IPS DF 19.7 (cell line): ENCODE measurements around the gene CGGBP1.
"Not testable (repeated sequence)": the region's sequence is repeated elsewhere in the genome, so short reads cannot be mapped to it uniquely, and the experiment has no call there.

Experiments used
- DNase-seq: peaks from one replicate; pipeline ENCODE4 v3.0.0-alpha.2; 2013; ENCODE audit warnings: low read depth, low spot score

CGGBP1 gene

DNA sequence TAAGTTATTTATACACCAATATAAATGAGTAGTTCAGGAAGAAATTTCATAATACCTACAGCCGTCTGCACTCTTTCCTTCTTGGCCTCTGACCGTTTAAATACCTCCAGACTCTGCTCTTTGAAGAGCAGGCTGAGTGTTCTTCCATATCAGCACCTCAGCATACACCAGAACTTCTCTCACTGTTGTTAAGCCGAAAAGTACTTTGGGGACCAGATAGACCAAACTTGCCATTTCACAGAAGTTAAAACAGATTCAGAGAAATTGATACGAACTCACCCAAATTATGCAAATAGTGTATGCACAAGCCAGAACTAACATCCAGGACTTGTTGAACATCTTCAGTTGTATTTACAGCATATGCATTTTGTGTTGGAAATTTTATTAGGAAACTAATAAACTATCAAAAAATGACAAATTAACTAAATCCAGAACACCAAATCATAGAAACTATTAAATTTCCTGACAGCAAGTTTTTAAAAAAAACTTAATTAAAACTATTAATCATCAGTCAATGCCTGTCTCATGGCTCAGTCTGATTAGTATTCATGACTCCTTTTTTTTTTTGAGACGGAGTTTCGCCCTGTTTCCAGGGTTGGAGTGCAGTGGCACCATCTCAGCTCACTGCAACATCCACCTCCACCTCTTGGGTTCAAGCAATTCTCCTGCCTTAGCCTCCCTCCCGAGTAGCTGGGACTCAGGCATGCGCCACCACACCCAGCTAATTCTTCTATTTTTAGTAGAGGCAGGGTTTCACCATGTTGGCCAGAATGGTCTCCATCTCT, 24.1 kb downstream of the CGGBP1 start:
- DNase-seq: no peak

DNA sequence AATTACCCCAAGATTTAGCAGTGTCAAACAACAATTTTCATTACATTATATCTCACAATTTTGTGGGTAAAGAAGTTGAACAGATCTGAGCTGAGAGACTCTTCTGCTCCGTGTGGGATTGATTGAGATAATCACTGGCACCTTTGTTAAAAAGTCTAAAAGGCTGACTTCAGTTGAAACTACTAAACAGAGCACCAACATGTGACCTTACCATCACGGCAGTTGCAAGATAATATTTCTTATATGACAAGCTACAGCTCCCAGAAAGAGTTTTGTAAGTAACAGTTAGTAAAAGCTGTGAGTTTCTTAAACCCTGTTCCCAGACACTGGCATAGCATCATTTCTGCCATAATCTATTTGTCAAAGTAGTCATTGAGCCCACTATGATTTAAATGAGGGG, 25.0 kb downstream of the CGGBP1 start:
- no peak for DNase-seq

DNA sequence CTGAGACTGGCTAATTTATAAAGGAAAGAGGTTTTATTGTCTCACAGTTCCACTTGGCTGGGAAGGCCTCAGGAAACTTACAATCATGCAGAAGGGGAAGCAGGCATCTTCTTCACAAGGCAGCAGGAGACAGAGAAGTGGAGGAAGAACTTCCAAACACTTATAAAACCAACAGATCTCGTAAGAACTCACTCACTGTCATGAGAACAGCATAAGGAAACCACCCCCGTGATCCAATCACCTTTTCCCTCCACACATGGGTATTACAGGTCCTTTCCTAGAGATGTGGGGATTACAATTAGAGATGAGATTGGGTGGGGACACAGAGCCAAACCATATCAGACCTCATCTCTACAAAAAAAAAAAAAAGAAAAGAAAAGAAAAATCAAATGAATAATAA, 25.7 kb downstream of the CGGBP1 start:
- no peak for DNase-seq

DNA sequence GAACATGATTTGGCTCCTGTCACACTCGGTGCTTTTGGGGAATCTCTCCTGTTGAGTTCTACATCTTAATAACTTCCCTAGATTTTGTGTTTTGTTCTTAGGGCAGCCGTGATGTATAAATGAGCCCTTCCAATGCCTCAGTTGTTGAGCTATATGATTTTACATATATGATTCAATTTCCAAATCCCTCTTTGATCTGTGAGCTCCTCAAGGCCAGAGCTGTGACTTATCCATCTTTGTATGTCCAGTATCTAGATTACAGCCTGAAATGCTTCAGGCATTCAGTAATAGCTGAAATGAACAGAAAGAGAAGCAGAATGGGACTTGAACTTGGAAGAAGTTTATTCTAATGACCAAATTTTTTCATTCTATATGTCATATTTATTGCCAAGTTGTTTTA, 26.6 kb downstream of the CGGBP1 start:
- no peak for DNase-seq

- no peak for DNase-seq
These were observed 27.1 kb downstream of the CGGBP1 start for GRCh38 chr3:88031642-88032077.

- DNase-seq: no peak
These were observed 28.6 kb downstream of the CGGBP1 start for GRCh38 chr3:88030210-88030609.

DNA sequence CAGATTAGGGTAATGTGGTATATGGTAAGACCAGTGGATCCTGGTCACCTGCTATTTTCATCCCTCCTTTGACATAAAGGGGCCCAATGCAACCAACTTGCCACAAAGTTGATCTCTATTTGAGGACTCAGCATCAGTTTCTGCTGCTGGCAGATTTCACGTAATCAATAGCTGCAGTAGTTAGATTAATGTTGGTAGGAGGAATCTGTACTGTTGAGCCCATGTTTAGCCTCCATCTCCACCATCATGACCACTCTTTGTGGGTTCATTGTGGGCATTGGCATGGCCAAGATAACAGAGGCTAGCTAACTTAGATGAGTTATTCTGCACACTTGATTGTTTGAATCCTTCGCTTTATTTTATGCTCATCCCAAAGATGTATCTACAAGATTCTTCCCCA, 29.9 kb downstream of the CGGBP1 start:
- no peak for DNase-seq

DNA sequence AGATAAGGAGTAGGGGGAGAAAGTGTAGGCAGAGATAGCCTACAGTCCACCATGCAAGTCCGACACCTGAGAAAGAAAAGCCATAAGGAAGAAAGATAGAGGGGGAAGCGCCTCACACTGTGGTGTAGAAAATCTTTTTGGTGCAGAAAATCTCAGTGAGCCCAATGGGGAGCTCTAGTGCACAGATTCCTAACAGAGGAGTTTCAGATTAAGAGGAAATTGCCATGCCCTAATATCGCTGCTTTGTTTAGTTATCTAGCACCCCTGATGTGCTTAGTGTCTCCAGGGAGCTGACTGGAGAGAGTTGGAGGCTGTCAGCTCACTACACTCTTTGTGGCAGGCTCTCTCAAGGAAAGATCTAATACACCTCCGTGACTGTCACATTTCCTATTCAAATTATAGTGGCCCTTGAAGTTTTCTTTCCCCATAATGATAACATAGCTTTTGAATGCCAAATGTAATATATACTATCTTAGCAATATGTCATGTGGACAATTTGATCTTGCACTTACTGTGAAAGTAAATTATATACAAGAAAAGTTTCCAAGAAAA, 33.7 kb downstream of the CGGBP1 start:
- DNase-seq: no peak

DNA sequence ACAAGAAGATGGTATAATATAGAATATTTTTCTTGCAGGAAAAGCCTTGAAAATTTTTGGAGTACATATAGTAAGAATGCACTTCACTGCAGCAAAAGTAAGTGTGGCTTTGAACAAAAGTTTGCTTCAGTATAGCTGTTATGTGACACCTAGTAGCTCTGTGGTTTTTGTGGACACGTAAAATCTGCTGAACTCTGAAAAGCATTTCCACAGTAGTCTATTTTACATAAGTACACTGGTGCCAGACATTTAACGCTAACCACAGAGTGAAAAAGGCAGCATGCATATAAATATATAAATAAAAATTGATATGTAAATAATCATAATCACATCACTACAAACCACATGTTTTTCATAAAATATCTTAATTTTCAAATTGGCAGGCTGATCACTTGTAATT, 39.8 kb downstream of the CGGBP1 start:
- DNase-seq: no peak

DNA sequence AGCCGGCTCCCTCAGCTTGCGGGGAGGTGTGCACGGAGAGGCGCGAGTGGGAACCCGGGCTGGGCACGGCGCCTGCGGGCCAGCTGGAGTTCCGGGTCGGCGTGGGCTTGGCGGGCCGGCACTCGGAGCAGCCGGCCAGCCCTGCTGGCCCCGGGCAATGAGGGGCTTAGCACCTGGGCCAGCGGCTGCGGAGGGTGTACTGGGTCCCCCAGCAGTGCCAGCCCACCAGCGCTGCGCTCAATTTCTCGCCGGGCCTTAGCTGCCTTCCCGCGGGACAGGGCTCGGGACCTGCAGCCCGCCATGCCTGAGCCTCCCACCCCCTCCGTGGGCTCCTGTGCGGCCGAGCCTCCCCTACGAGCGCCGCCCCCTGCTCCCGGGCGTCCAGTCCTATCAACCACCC, 43.1 kb downstream of the CGGBP1 start:
- DNase-seq: not testable (repeated sequence)

DNA sequence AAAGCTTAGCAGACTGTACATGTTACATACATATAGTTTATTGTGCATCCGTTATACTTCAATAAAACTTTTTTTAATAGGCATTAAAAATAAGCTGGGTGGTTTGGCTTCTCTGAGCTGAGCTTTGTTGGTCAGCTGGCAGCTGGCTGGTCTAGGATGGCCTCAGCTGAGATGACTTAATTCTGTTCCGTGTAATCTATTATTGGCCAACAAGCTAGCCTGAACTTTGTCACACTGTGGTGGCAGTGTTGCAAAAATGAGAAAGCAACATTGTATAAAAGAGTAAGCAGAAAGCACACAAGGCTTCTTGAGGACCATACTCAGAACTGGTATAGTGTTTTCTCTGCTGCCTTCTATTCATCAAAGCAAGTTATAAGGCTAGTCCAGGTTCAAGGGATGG, 45.2 kb downstream of the CGGBP1 start:
- no peak for DNase-seq

GRCh38 chr3:88010810-88011209, 48.0 kb downstream of the CGGBP1 start:
- DNase-seq: no peak

DNA sequence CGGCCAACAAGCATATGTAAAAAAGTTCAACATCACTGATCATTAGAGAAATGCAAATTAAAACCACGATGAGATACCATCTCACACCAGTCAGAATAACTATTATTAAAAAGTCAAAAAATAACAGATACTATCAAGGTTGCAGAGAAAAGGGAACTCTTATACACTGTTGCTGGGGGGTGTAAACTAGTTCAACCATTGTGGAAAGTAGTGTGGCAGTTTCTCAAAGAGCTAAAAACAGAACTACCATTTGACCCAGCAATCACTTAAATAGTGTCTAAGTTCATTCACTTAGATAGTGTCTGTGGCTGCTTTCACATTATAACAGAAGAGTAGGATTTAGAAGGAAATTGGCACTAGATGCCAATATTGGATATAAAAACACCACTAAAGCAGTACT, 49.7 kb downstream of the CGGBP1 start:
- no peak for DNase-seq

- no peak for DNase-seq
These were observed 53.7 kb downstream of the CGGBP1 start for GRCh38 chr3:88005066-88005465.

GRCh38 chr3:88003115-88003755, 55.6 kb downstream of the CGGBP1 start:
- no peak for DNase-seq

- no peak for DNase-seq
These were observed 56.4 kb downstream of the CGGBP1 start for GRCh38 chr3:88002448-88002847.
